HT-29 (cell line): ENCODE measurements around the gene SCN2B. TPM values are rescaled to one million over a fixed set of nuclear protein-coding genes. Genes with fewer than 3 reads are reported as not detected.
A peak's percentile ranks its signal among the peaks of the same experiment; 100 is the strongest.
"Not testable (repeated sequence)": the region's sequence is repeated elsewhere in the genome, so short reads cannot be mapped to it uniquely, and the experiment has no call there.

Experiments
- DNase-seq: peaks from one replicate; pipeline ENCODE4 v3.0.0-alpha.2; 2015; ENCODE audit warnings: low spot score
- total RNA-seq: library from RNA; depleted of rRNA; stranded (reverse); fragments of >200 nt; shearing (Covaris generic); gene quantifications from 2 replicates; pipeline ENCODE4 v1.2.3, GENCODE V29; 2014

SCN2B gene
- total RNA-seq, 1 experiment from 2014 or later: not detected

GRCh38 chr11:118206391-118207031, 30.1 kb upstream of the SCN2B start:
- DNase-seq: no peak

GRCh38 chr11:118205606-118206378, 29.4 kb upstream of the SCN2B start:
- DNase-seq: no peak

- peak; percentile 81 for DNase-seq
These were observed 26.4 kb upstream of the SCN2B start for GRCh38 chr11:118202599-118203422.

- no peak for DNase-seq
These were observed 25.5 kb upstream of the SCN2B start for GRCh38 chr11:118201966-118202365.

- DNase-seq: no peak
These were observed 24.7 kb upstream of the SCN2B start for GRCh38 chr11:118200901-118201680.

GRCh38 chr11:118200497-118200896, 24.1 kb upstream of the SCN2B start:
- DNase-seq: no peak

GRCh38 chr11:118199135-118199534, 22.7 kb upstream of the SCN2B start:
- no peak for DNase-seq

GRCh38 chr11:118198370-118198769, 21.9 kb upstream of the SCN2B start:
- peak; percentile 78 for DNase-seq

- peak; percentile 85 for DNase-seq
These were observed 18.6 kb upstream of the SCN2B start for GRCh38 chr11:118194835-118195627.

GRCh38 chr11:118193910-118194566, 17.6 kb upstream of the SCN2B start:
- no peak for DNase-seq

- DNase-seq: not testable (repeated sequence)
These were observed 16.4 kb upstream of the SCN2B start for GRCh38 chr11:118192817-118193216.

GRCh38 chr11:118190942-118191506, 14.6 kb upstream of the SCN2B start:
- DNase-seq: not testable (repeated sequence)

- DNase-seq: no peak
These were observed 10.1 kb upstream of the SCN2B start for GRCh38 chr11:118186346-118187107.

GRCh38 chr11:118184784-118185579, 8.5 kb upstream of the SCN2B start:
- DNase-seq: no peak

GRCh38 chr11:118183691-118184090, 7.3 kb upstream of the SCN2B start:
- DNase-seq: not testable (repeated sequence)

- DNase-seq: peak; percentile 51
These were observed 3.9 kb upstream of the SCN2B start for GRCh38 chr11:118180300-118180703.

GRCh38 chr11:118176778-118177134, 317 bp upstream of the SCN2B start:
- no peak for DNase-seq
